Mesenchymal stem cell (in vitro differentiated cells and primary cell): ENCODE data around the gene MMP28.

ENCODE experiments used
- DNase-seq: peaks from one replicate; pipeline ENCODE4 v3.0.0-alpha.2; 2013
- H2AFZ ChIP-seq: one replicate; pipeline ENCODE4 v1.6.1; 2013; ENCODE audit warnings: low read depth, mild to moderate bottlenecking, control low read depth, inconsistent platforms, low read length, moderate library complexity
- H2AK5ac ChIP-seq: 2 replicates; pipeline ENCODE4 v1.6.1; 2013; ENCODE audit warnings: low read length, moderate library complexity, mild to moderate bottlenecking, inconsistent platforms; ENCODE audit not compliant: severe bottlenecking
- H2BK120ac ChIP-seq: one replicate; pipeline ENCODE4 v1.6.1; 2013; ENCODE audit warnings: low read depth, mild to moderate bottlenecking, inconsistent platforms, low read length, moderate library complexity
- H2BK12ac ChIP-seq, 2 experiments: one replicate each; pipeline ENCODE4 v1.6.1; 2013; ENCODE audit warnings: inconsistent platforms in 2 of 2, low read length in 2 of 2, mild to moderate bottlenecking in 2 of 2, moderate library complexity in 2 of 2, control low read depth in 1 of 2
- H2BK15ac ChIP-seq: one replicate; pipeline ENCODE4 v1.6.1; 2013; ENCODE audit warnings: mild to moderate bottlenecking, low read depth, inconsistent platforms; ENCODE audit not compliant: poor library complexity, severe bottlenecking
- H2BK5ac ChIP-seq: 2 replicates; pipeline ENCODE4 v1.6.1; 2013; ENCODE audit warnings: low read depth, mild to moderate bottlenecking, low read length, control low read depth, inconsistent platforms; ENCODE audit not compliant: poor library complexity, severe bottlenecking
- H3K14ac ChIP-seq, 2 experiments: one replicate each; pipeline ENCODE4 v1.6.1; 2013; ENCODE audit warnings: inconsistent platforms in 2 of 2, low read length in 2 of 2, control low read depth in 1 of 2, mild to moderate bottlenecking in 1 of 2, moderate library complexity in 1 of 2
- H3K18ac ChIP-seq, 2 experiments: one replicate each; pipeline ENCODE4 v1.6.1; 2013; ENCODE audit warnings: inconsistent platforms in 2 of 2, low read length in 2 of 2, control low read depth in 1 of 2, low read depth in 1 of 2, mild to moderate bottlenecking in 1 of 2
- H3K23ac ChIP-seq, 2 experiments: one replicate each; pipeline ENCODE4 v1.6.1; 2013; ENCODE audit warnings: inconsistent platforms in 2 of 2, low read length in 2 of 2, mild to moderate bottlenecking in 2 of 2, moderate library complexity in 2 of 2, control low read depth in 1 of 2
- H3K27ac ChIP-seq: 2 replicates; pipeline ENCODE4 v1.5.1; 2013; ENCODE audit warnings: mild to moderate bottlenecking, moderate library complexity, low read length, control low read depth, inconsistent platforms; ENCODE audit not compliant: poor library complexity, severe bottlenecking
- H3K27me3 ChIP-seq, 2 experiments: 2 replicates each; pipeline versions ENCODE4 v1.6.1 to v1.7.0; 2013; ENCODE audit warnings: low read length in 2 of 2, mild to moderate bottlenecking in 2 of 2, moderate library complexity in 2 of 2, control low read depth in 1 of 2, inconsistent platforms in 1 of 2; ENCODE audit not compliant: control insufficient read depth in 1 of 2, insufficient read depth in 1 of 2
- H3K36me3 ChIP-seq, 2 experiments: 2 replicates each; pipeline versions ENCODE4 v1.6.1 to v1.7.0; 2013; ENCODE audit warnings: low read length in 2 of 2, control low read depth in 1 of 2, inconsistent platforms in 1 of 2, low read depth in 1 of 2, mild to moderate bottlenecking in 1 of 2; ENCODE audit not compliant: insufficient read depth in 2 of 2, control insufficient read depth in 1 of 2
- H3K4ac ChIP-seq, 2 experiments: one replicate each; pipeline ENCODE4 v1.6.1; 2013; ENCODE audit warnings: inconsistent platforms in 2 of 2, low read length in 2 of 2, mild to moderate bottlenecking in 2 of 2, moderate library complexity in 2 of 2, control low read depth in 1 of 2, low read depth in 1 of 2
- H3K4me1 ChIP-seq: 2 replicates; pipeline ENCODE4 v1.6.1; 2013; ENCODE audit warnings: low read depth, low read length, control low read depth; ENCODE audit not compliant: control insufficient read depth, insufficient read depth
- H3K4me2 ChIP-seq: 2 replicates; pipeline ENCODE4 v1.6.1; 2013; ENCODE audit warnings: low read length, mild to moderate bottlenecking, inconsistent platforms; ENCODE audit not compliant: poor library complexity, severe bottlenecking
- H3K4me3 ChIP-seq, 2 experiments: 2 replicates each; pipeline versions ENCODE4 v1.5.1 to v1.7.0; 2013; ENCODE audit warnings: low read length in 2 of 2, mild to moderate bottlenecking in 2 of 2, control low read depth in 1 of 2, low read depth in 1 of 2; ENCODE audit not compliant: insufficient read depth in 1 of 2
- H3K79me1 ChIP-seq: replicated peaks from 2 replicates; pipeline ENCODE4 v1.6.1; 2013; ENCODE audit warnings: mild to moderate bottlenecking, control low read depth, low read length, inconsistent platforms; ENCODE audit not compliant: poor library complexity, severe bottlenecking
- H3K9ac ChIP-seq: 2 replicates; pipeline ENCODE4 v1.7.0; 2013; ENCODE audit warnings: mild to moderate bottlenecking, low read length, moderate library complexity
- H3K9me3 ChIP-seq: 2 replicates; pipeline ENCODE4 v1.7.0; 2013; ENCODE audit warnings: mild to moderate bottlenecking, low read length; ENCODE audit not compliant: control insufficient read depth
- H4K8ac ChIP-seq: one replicate; pipeline ENCODE4 v1.6.1; 2013; ENCODE audit warnings: inconsistent platforms, mild to moderate bottlenecking, low read length, moderate library complexity
- H4K91ac ChIP-seq: one replicate; pipeline ENCODE4 v1.6.1; 2013; ENCODE audit warnings: mild to moderate bottlenecking, low read length, inconsistent platforms
- WGBS: methylation state at CpG from one replicate; pipeline ENCODE4 v1.1.7; 2013; ENCODE audit warnings: mixed read lengths; 5-methylcytosine and 5-hydroxymethylcytosine counted together

The MMP28 gene

GRCh38 chr17:35796942-35797341 lies 1.5 kb upstream of the MMP28 start:
- H2BK120ac ChIP-seq = no peak overlapping the region
- H2AK5ac ChIP-seq = no peak overlapping the region
- no peak overlapping the region for H3K27ac ChIP-seq
- 100% methylated on average over 1 of the region's 1 CpG for WGBS
- H3K4ac ChIP-seq = no peak overlapping the region
- no peak overlapping the region for H3K23ac ChIP-seq
- no peak overlapping the region for H4K8ac ChIP-seq
- peaks cover 13% of the 10 kb centered on the region for H3K4me1 ChIP-seq
- H2BK15ac ChIP-seq = no peak overlapping the region
- no peak overlapping the region for H4K91ac ChIP-seq
- H3K4me2 ChIP-seq = no peak overlapping the region
- H2BK12ac ChIP-seq = peak overlapping the region in 1 of 2 experiments; percentile 27
- no peaks in the 10 kb centered on the region for H3K79me1 ChIP-seq
- H3K9me3 ChIP-seq = no peaks in the 10 kb centered on the region
- H3K27me3 ChIP-seq = peaks cover 75 to 96% of the 10 kb centered on the region in 2 experiments
- H2BK5ac ChIP-seq = no peak overlapping the region
- H3K36me3 ChIP-seq = no peaks in the 10 kb centered on the region
- no peak for DNase-seq
- H3K18ac ChIP-seq = no peak overlapping the region
- no peak overlapping the region for H3K14ac ChIP-seq
- no peak overlapping the region for H3K9ac ChIP-seq
- H3K4me3 ChIP-seq = no peak overlapping the region
- H2AFZ ChIP-seq = no peak overlapping the region

GRCh38 chr17:35795871-35796265 lies 427 bp upstream of the MMP28 start:
- peak overlapping the region in 1 of 2 experiments; percentile 19 for H3K18ac ChIP-seq
- H2AFZ ChIP-seq = no peak overlapping the region
- H3K23ac ChIP-seq = no peak overlapping the region
- H2AK5ac ChIP-seq = no peak overlapping the region
- H4K91ac ChIP-seq = no peak overlapping the region
- peaks cover 74 to 98% of the 10 kb centered on the region in 2 experiments for H3K27me3 ChIP-seq
- H3K14ac ChIP-seq = no peak overlapping the region
- H3K4me2 ChIP-seq = peak overlapping the region; percentile 93
- no peak overlapping the region for H3K27ac ChIP-seq
- H3K4me3 ChIP-seq = peak overlapping the region in 1 of 2 experiments; percentile 61
- H3K9me3 ChIP-seq = no peaks in the 10 kb centered on the region
- H3K9ac ChIP-seq = no peak overlapping the region
- peak overlapping the region in 1 of 2 experiments; percentile 33 for H2BK12ac ChIP-seq
- peak overlapping the region; percentile 27 for H4K8ac ChIP-seq
- no peak for DNase-seq
- H2BK15ac ChIP-seq = peak overlapping the region; percentile 76
- no peak overlapping the region for H2BK5ac ChIP-seq
- H3K4ac ChIP-seq = peak overlapping the region in 1 of 2 experiments; percentile 3
- peak overlapping the region; percentile 11 for H2BK120ac ChIP-seq
- H3K79me1 ChIP-seq = no peaks in the 10 kb centered on the region
- 52% methylated on average over 8 of the region's 8 CpGs for WGBS
- H3K36me3 ChIP-seq = no peaks in the 10 kb centered on the region
- peaks cover 13% of the 10 kb centered on the region for H3K4me1 ChIP-seq

GRCh38 chr17:35793257-35793656 lies 2.2 kb downstream of the MMP28 start:
- Histone ChIP-seq H3K79me1 (no peaks in the 10 kb centered on the region), H3K4me2 (no peak overlapping the region), H3K27me3 (peaks cover 65 to 80% of the 10 kb centered on the region in 2 experiments), H2BK12ac (peak overlapping the region in 1 of 2 experiments; percentile 24), H4K91ac (no peak overlapping the region), H3K23ac (no peak overlapping the region), H3K4me1 (peaks cover 13% of the 10 kb centered on the region), H2BK5ac (no peak overlapping the region), H2BK120ac (no peak overlapping the region), H3K4ac (no peak overlapping the region), H3K9ac (no peak overlapping the region), H3K27ac (no peak overlapping the region), H3K4me3 (no peak overlapping the region), H3K18ac (no peak overlapping the region), H2AK5ac (no peak overlapping the region), H3K14ac (no peak overlapping the region), H2BK15ac (peak overlapping the region; percentile 60), H4K8ac (no peak overlapping the region), H3K9me3 (no peaks in the 10 kb centered on the region), H2AFZ (no peak overlapping the region), H3K36me3 (no peaks in the 10 kb centered on the region)
- WGBS = 76% methylated on average over 3 of the region's 3 CpGs
- no peak for DNase-seq

- Histone ChIP-seq H3K4me1 (peaks cover 17% of the 10 kb centered on the region), H3K4me3 (no peak overlapping the region), H3K79me1 (no peaks in the 10 kb centered on the region), H3K36me3 (no peaks in the 10 kb centered on the region), H2AFZ (no peak overlapping the region), H2BK120ac (no peak overlapping the region), H3K27ac (no peak overlapping the region), H3K18ac (peak overlapping the region in 1 of 2 experiments; percentile 30), H3K4me2 (no peak overlapping the region), H3K9ac (no peak overlapping the region), H4K91ac (no peak overlapping the region), H2AK5ac (no peak overlapping the region), H2BK5ac (no peak overlapping the region), H3K27me3 (peaks cover 51 to 66% of the 10 kb centered on the region in 2 experiments), H4K8ac (no peak overlapping the region), H3K23ac (no peak overlapping the region), H3K14ac (no peak overlapping the region), H3K4ac (peak overlapping the region in 1 of 2 experiments; percentile 11), H2BK15ac (no peak overlapping the region), H2BK12ac (no peak overlapping the region), H3K9me3 (no peaks in the 10 kb centered on the region)
- WGBS = 58% methylated on average over 7 of the region's 9 CpGs
- DNase-seq = no peak
Measured at GRCh38 chr17:35791681-35792350, 3.6 kb downstream of the MMP28 start.
